A549 treated with RU486 at 1 μM for 4 hours (cell line): ENCODE results near the gene HSDL2. TPM values are rescaled to one million over a fixed set of nuclear protein-coding genes. Genes with fewer than 3 reads are reported as not detected.

Source experiments
- total RNA-seq: library from RNA; stranded (reverse); fragments of 200-300 nt; extraction: Qiagen RNA extraction; gene quantifications from 5 replicates; pipeline ENCODE4 v1.2.3, GENCODE V29; 2022; ENCODE audit warnings: low read depth

The HSDL2 gene
- total RNA-seq: 24.9 to 34.0 TPM (median 30.9 TPM) in 5 replicates

DNA sequence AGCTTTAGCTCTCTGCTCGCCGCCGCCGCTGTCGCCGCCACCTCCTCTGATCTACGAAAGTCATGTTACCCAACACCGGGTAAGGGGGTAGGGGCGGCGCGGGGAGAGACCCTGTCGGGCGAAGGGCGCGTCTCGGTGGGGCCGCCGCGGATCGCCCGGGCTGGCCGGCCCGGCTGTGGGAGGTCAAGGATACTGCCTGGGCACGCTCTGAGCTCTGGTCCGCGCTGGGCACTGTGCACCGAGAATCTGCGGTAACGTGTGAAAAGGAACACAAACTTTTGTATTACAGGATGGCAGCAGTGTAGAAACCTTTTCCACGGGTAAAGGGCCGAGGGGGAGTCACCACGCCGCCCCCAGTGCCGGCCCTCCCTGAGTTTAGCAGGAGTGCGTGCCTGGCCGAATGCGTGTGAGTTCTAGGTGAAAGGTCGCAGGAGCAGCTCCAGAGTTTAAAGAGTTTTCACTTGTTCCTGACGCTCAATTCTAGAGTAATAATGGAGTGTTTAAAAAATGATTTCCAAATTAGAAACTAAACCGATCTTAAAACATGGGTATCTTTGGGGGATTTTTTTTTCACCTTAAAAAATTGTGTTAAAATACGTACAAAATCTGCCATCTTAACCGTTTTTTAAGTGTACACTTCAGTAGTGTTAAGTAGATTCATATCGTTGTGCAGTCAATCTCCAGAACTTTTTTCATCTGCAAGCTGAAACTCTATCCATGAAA lies at the start of gene HSDL2:
HSDL2 (plus strand) TSS at position 7 of the 723 bp plus-strand sequence; CDS start at position 63, 56 bp downstream.

DNA sequence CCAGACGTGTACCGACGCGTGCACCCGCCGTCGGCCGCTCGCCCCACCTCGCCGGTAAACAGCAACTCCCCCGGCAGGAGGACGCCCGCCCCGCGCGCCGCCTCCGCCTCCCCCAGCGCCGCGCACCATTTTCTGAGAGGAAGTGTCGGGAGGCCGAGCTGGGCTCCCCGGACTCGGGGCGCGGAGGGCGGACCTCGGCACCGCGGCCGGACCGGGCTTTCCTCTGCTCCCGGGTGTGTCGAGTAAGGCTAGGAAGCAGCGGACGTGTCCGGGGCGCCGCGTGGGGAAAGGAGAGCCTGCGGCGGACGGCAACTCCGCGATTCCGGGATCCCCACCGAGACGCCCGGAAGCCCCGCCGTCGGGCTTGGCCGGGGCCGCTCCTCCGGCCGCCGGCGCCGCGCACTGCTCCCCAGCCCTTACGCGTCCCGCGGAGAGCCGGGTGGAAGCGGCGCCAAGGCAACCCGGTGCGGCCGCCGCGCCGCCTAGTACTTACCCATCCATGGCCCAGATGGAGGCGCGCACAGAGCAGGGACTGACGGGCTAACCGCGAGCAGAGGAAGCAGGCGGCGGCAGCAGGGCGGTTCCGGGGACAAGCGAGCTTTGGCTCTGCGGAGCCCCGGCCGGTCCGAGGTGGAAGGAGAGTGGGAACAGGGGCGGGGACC lies 46.8 kb upstream of the HSDL2 start, which contains the start of gene PTBP3:
PTBP3 (minus strand) TSS at position 643 of the 662 bp plus-strand sequence. CDS start 35,754 bp downstream, outside the sequence.

DNA sequence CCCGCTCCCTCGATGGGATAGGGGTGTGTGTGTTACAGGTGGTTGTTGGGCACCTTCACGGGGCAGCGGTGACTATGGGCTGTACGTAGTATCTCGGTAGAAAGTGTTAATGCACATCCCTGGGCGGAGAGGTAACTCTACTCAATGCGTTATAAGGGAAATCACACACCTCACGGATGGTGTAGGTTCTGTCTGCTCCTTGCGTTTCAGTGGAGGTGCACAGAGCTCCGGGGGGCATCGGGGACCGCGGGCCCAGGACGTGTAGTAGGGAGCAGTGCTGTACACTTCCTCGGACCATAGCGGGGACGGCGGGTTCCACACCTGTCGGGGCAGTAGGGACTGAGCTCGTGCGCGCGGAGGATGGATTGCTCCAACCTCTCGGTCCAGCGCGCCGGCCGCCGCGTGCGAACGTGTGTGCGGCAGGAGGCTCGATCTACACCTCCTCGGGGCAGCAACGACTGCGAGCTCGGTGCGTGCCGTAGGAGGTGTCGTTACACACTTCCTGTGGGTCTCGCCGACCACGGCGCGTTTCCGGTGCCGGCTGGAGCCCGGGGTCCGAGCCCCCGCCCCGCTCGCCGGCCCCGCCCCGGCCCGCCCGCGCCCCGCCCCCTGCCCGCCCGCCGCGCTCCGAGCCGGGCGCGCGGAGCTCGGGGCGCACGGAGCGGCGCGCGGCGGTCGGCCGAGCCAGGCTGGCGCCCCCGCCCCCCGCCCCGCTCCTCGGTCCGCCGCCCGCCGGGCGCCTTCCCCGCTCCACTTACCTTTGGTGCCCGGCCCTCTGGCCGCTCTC lies 106.5 kb downstream of the HSDL2 start, which contains the start of gene KIAA1958:
KIAA1958 (plus strand) TSS at position 607 of the 787 bp plus-strand sequence. CDS start 87,254 bp downstream, outside the sequence.

Other genes starting within 250 kb of the HSDL2 start
- 12.3 to 14.6 TPM (median 13.7 TPM) in 5 replicates for gene SUSD1, start 204.8 kb upstream of the HSDL2 start, total RNA-seq
- 12.3 to 36.4 TPM (median 30.4 TPM) in 5 replicates for gene PTBP3, start 46.5 kb upstream of the HSDL2 start, total RNA-seq
- 1.8 to 2.4 TPM (median 2.3 TPM) in 5 replicates for gene KIAA1958, start 106.7 kb downstream of the HSDL2 start, total RNA-seq